ENCODE results near the gene RNF5.

Gene RNF5

DNA sequence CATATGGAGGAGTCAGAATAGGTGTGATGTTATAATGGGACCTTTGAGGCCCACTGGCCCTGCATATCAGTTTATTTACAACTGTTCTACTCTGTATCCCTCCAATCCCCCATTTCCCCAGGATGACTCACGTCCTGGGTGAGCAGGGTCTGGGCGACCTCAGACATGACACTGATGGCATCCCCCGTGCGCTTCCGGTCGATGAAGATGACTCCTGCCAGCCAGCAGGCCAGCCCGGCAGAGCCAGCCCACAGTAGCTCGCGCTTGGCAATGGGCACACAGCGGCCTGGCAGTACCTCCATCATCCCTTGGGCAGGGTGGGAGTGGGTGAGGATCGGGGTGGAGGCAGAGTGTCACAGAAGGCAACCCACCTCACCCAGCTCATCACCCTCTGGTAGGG is 7.9 kb upstream of the RNF5 start:
- CTCF ChIA-PET = no interaction called here
- POLR2A ChIA-PET = no interaction called here
- TF ChIP-seq ARNT (IDR thresholded peaks at IDR 0.05) (no peak), TARDBP (IDR thresholded peaks at IDR 0.05) (no peak), SP1 (IDR thresholded peaks at IDR 0.05) (no peak), FOXK2 (IDR thresholded peaks at IDR 0.05) (no peak), CTBP1 (IDR thresholded peaks at IDR 0.05; ENCODE audit: borderline replicate concordance) (no peak), SUZ12 (IDR thresholded peaks at IDR 0.05) (no peak), ZNF384 (IDR thresholded peaks at IDR 0.05) (no peak), NFRKB (IDR thresholded peaks at IDR 0.05) (no peak), L3MBTL2 (conservative IDR thresholded peaks at IDR 0.05) (no peak), FOXM1 (IDR thresholded peaks at IDR 0.05; ENCODE audit: borderline replicate concordance) (no peak), PKNOX1 (IDR thresholded peaks at IDR 0.05) (no peak), BHLHE40 (IDR thresholded peaks at IDR 0.05; ENCODE audit: borderline replicate concordance) (no peak), LEF1 (IDR thresholded peaks at IDR 0.05; ENCODE audit: borderline replicate concordance) (no peak), ELF4 (IDR thresholded peaks at IDR 0.05) (no peak), HDGF (IDR thresholded peaks at IDR 0.05; ENCODE audit: borderline replicate concordance) (no peak)
- no peak for DNase-seq (ENCODE audit: extremely low spot score)

- ChIA-PET POLR2A (no interaction called here), CTCF (no interaction called here)
- TF ChIP-seq PKNOX1 (IDR thresholded peaks at IDR 0.05) (no peak), FOXM1 (IDR thresholded peaks at IDR 0.05; ENCODE audit: borderline replicate concordance) (no peak), BHLHE40 (IDR thresholded peaks at IDR 0.05; ENCODE audit: borderline replicate concordance) (no peak), ARNT (IDR thresholded peaks at IDR 0.05) (no peak), FOXA1 (IDR thresholded peaks at IDR 0.05) (no peak), NFRKB (IDR thresholded peaks at IDR 0.05) (no peak), SUZ12 (IDR thresholded peaks at IDR 0.05) (no peak), CTBP1 (IDR thresholded peaks at IDR 0.05; ENCODE audit: borderline replicate concordance) (no peak), TARDBP (IDR thresholded peaks at IDR 0.05) (no peak), L3MBTL2 (conservative IDR thresholded peaks at IDR 0.05) (no peak), LEF1 (IDR thresholded peaks at IDR 0.05; ENCODE audit: borderline replicate concordance) (no peak), ELF4 (IDR thresholded peaks at IDR 0.05) (no peak), FOXK2 (IDR thresholded peaks at IDR 0.05) (no peak), SP1 (IDR thresholded peaks at IDR 0.05) (no peak)
- DNase-seq (ENCODE audit: extremely low spot score) = no peak
Measured at GRCh38 chr6:32171234-32171633, 7.0 kb upstream of the RNF5 start.

GRCh38 chr6:32173051-32173727 is 5.0 kb upstream of the RNF5 start:
- DNase-seq (ENCODE audit: extremely low spot score) = no peak
- ChIA-PET POLR2A (interaction anchor here (2.1 kb wide), 1 partner anchor 22 kb away, joined by 9 read pairs; no protein-coding TSS in a partner anchor), CTCF (no interaction called here)
- TF ChIP-seq NFRKB (IDR thresholded peaks at IDR 0.05) (no peak), FOXA1 (IDR thresholded peaks at IDR 0.05) (no peak), ARNT (IDR thresholded peaks at IDR 0.05) (no peak), LEF1 (IDR thresholded peaks at IDR 0.05; ENCODE audit: borderline replicate concordance) (no peak), FOXK2 (IDR thresholded peaks at IDR 0.05) (no peak), ELF4 (IDR thresholded peaks at IDR 0.05) (no peak), SUZ12 (IDR thresholded peaks at IDR 0.05) (no peak), ZNF384 (IDR thresholded peaks at IDR 0.05) (no peak), CTBP1 (IDR thresholded peaks at IDR 0.05; ENCODE audit: borderline replicate concordance) (no peak), BHLHE40 (IDR thresholded peaks at IDR 0.05; ENCODE audit: borderline replicate concordance) (no peak), TARDBP (IDR thresholded peaks at IDR 0.05) (no peak), FOXM1 (IDR thresholded peaks at IDR 0.05; ENCODE audit: borderline replicate concordance) (no peak), HDGF (IDR thresholded peaks at IDR 0.05; ENCODE audit: borderline replicate concordance) (no peak), SP1 (IDR thresholded peaks at IDR 0.05) (no peak), L3MBTL2 (conservative IDR thresholded peaks at IDR 0.05) (no peak)

- DNase-seq (ENCODE audit: extremely low spot score) = no peak
- CTCF ChIA-PET = no interaction called here
- TF ChIP-seq L3MBTL2 (conservative IDR thresholded peaks at IDR 0.05) (no peak), NFRKB (IDR thresholded peaks at IDR 0.05) (no peak), PKNOX1 (IDR thresholded peaks at IDR 0.05) (no peak), LEF1 (IDR thresholded peaks at IDR 0.05; ENCODE audit: borderline replicate concordance) (no peak), HDGF (IDR thresholded peaks at IDR 0.05; ENCODE audit: borderline replicate concordance) (no peak), SP1 (IDR thresholded peaks at IDR 0.05) (no peak), TARDBP (IDR thresholded peaks at IDR 0.05) (no peak), FOXA1 (IDR thresholded peaks at IDR 0.05) (no peak), ELF4 (IDR thresholded peaks at IDR 0.05) (no peak), CTBP1 (IDR thresholded peaks at IDR 0.05; ENCODE audit: borderline replicate concordance) (no peak), ARNT (IDR thresholded peaks at IDR 0.05) (no peak), SUZ12 (IDR thresholded peaks at IDR 0.05) (no peak), BHLHE40 (IDR thresholded peaks at IDR 0.05; ENCODE audit: borderline replicate concordance) (no peak), FOXK2 (IDR thresholded peaks at IDR 0.05) (no peak), ZNF384 (IDR thresholded peaks at IDR 0.05) (no peak), FOXM1 (IDR thresholded peaks at IDR 0.05; ENCODE audit: borderline replicate concordance) (no peak)
Measured at GRCh38 chr6:32174416-32174815, 3.8 kb upstream of the RNF5 start.

GRCh38 chr6:32175322-32175710 is 2.9 kb upstream of the RNF5 start:
- ChIA-PET POLR2A (no interaction called here), CTCF (no interaction called here)
- DNase-seq (ENCODE audit: extremely low spot score) = no peak
- no peak for TF ChIP-seq SUZ12 (IDR thresholded peaks at IDR 0.05)
- no peak for TF ChIP-seq FOXM1 (IDR thresholded peaks at IDR 0.05; ENCODE audit: borderline replicate concordance)
- no peak for TF ChIP-seq ZNF384 (IDR thresholded peaks at IDR 0.05)
- no peak for TF ChIP-seq CTBP1 (IDR thresholded peaks at IDR 0.05; ENCODE audit: borderline replicate concordance)
- TF ChIP-seq FOXA1 (IDR thresholded peaks at IDR 0.05) = no peak
- no peak for TF ChIP-seq ARNT (IDR thresholded peaks at IDR 0.05)
- TF ChIP-seq BHLHE40 (IDR thresholded peaks at IDR 0.05; ENCODE audit: borderline replicate concordance) = no peak
- TF ChIP-seq TARDBP (IDR thresholded peaks at IDR 0.05) = no peak
- TF ChIP-seq SP1 (IDR thresholded peaks at IDR 0.05) = no peak
- no peak for TF ChIP-seq FOXK2 (IDR thresholded peaks at IDR 0.05)
- no peak for TF ChIP-seq L3MBTL2 (conservative IDR thresholded peaks at IDR 0.05)
- no peak for TF ChIP-seq HDGF (IDR thresholded peaks at IDR 0.05; ENCODE audit: borderline replicate concordance)
- no peak for TF ChIP-seq NFRKB (IDR thresholded peaks at IDR 0.05)
- no peak for TF ChIP-seq ELF4 (IDR thresholded peaks at IDR 0.05)
- TF ChIP-seq LEF1 (IDR thresholded peaks at IDR 0.05; ENCODE audit: borderline replicate concordance) = no peak
- TF ChIP-seq PKNOX1 (IDR thresholded peaks at IDR 0.05) = no peak

More at GRCh38 chr6:32174416-32174815, 3.8 kb upstream of the RNF5 start:
- POLR2A ChIA-PET = no interaction called here

All from HEK293T (cell line).